HG03159 (cell line): ENCODE measurements around the gene MYO1G.

ENCODE experiments used
- ATAC-seq: cut with Tn5 transposase; IDR thresholded peaks from one replicate; pipeline ENCODE4 v1.9.1; 2021; ENCODE audit warnings: mild to moderate bottlenecking, moderate library complexity; ENCODE audit not compliant: unreplicated experiment

MYO1G gene

DNA sequence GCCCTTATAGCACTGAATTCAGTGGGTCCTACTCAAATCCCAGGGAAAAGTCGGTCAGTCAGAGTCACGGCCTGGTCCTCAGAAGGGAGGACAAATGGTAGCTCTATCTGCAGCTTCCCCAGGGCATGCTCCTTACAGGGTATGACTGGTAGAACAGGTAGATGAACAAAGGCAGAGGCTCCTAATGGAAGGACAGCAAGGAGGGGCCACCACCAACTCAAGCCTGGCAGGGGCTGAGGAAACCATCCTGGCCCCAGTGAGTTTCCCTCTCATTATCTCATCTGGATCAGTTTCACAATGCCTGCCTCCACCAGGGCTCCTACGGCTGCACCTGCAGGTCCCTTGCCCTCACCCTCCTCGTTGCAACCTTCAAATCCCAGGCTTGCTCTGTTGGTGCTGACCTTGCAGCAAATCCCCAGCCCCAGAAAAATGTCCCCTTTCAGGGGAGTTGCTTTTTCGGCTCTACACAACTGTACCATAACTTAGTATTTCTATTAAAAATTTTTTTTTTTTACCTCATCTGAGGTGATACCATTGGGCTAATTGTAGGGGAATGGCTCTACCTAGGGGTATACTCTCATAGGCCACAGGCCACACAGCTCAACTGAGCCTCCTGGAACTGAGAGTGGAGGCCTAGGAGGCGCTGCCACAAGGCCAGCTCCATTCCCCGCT lies 2.4 kb upstream of the MYO1G start:
- ATAC-seq, result no peak

DNA sequence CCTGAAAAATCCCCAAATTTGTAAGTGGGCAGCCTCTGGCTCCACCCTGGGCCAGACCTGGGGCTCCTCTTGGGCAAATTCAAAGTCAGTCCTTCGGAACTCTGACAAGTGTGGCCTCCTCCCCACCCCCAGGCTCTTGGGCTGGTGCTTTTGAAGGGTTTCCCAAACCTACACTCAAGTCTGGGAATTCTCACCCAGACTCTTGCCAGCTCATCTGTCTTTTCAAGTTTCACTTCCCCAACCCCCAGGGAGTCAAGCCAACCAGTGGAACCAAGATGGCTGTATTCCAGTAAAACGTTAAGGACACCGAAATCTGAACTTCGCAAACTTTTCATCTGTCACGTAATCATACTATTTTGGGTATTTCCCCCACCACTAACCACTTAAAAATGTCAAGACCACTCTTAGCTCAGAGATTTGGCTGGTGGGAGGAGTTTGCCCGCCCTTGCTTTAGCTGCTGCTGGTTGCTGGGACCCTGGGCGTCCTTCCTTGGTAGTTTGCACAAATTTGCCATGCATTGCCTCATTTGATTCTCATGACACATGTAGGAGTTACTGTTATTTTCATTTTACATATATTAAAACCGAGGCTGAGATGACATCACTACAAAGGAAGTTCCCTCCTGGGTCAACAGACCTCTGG lies 1.7 kb upstream of the MYO1G start:
- peak; percentile 44 for ATAC-seq

DNA sequence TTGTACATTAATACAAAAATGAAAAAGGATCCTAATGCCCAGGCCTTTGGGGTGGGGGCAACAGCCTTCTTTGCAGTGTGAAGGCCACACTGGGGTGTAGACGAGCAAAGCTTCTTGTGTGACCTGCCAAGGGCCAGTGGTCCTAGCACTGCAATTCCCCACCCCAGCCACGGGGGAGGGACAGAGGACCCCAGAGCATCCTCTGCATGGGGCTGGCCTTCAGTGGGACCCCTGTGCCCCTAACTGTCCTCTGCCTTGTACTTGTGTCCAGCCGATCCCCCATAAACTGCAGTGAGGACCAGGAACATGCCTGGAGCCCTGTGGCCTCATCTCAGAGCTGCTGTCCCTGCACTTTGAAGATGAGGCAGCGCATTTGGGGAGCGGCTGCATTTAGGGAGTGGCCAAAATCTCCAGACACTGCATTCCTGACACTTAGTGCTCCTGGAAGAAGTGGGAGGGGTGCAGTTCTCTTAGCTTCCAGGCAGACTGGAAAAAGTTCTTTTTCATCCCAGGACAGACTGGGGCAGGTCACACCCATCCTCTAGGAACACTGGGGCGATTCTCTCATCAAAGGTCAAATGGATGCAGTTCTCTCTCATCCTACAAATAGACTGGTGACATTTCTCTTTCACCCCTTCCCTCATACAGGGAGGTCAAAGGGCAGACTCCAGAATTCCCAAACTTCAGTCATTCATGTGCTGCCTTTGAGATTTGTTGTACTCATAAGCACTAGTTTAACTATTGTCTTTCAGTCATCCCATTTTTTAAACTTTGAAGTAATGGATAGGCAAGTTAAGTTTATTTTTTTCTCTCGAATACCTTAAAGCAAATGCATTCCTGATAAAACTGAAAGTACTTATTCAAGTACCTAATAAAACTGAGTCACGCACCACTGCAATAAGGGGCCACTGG lies 922 bp upstream of the MYO1G start:
- no peak for ATAC-seq

DNA sequence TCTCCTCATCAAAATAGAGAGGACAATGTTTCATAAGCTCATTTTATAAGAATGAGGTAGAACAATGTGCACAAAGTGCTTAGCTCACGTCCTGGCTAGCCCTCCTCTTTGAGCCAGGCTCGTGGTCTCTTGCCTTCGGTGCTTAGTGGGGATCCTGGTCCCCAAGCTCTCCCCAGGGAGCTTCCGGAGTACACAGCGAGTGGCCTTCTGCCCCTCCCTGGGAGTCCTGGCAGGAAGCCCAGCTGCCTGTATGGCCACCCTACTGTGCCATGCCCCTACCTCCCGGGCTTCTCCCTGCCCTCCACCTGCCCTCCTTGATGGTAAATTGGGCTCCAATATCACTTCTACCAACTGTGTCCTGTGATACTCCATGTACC lies 868 bp downstream of the MYO1G start:
- ATAC-seq, result no peak

DNA sequence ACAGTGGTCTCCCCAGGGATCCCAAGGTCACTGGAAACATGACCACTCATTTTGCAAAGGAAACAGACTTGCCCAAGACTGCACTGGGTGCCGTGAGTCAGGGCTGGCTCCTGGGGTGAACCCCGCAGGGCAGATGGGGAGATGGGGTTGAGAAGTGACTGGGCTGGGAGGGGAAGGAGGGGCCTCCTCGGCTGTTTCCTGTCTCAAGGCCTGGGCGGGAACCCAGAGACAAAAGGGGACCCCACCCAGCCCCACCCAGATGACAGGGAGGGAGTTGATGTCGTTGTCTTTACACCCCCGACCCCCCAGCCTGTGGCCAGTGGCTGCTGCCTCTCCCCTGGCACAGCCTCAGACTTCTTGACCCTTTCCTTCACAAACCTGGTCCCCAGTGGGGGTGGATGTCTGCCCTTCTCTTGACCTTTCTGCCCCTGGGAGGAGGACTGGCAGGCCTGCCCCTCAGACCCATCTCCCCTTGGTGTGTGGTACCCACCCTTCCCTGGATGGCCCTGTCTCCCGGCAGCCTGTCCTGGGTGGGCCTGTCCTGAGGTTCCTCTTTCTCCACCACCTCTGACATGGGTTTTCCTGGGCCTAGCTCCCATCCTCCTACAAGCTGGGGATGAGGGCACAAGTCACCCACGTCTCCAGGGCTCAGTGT lies 1.4 kb downstream of the MYO1G start:
- ATAC-seq, result no peak

DNA sequence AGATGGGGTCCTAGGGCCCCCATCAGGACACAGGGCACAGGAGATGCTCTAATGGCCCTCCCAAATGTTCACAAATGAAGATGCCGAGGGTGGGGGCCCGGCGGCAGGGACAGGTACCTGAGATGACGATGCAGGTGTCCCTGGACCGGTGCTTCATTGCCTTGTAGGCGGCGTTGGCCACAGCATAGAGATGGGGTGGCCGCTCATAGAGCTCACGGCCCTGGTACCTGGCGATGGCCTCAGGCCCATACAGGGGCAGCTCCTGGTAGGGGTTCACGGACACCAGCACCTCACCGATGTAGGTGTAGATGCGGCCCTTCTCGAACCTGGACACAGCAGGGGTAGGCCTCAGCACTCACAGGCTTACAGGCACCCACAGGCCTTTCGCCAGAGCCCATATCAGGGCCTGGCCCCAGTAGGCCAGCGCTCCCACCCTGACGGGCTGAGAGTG lies 2.0 kb downstream of the MYO1G start:
- no peak for ATAC-seq

DNA sequence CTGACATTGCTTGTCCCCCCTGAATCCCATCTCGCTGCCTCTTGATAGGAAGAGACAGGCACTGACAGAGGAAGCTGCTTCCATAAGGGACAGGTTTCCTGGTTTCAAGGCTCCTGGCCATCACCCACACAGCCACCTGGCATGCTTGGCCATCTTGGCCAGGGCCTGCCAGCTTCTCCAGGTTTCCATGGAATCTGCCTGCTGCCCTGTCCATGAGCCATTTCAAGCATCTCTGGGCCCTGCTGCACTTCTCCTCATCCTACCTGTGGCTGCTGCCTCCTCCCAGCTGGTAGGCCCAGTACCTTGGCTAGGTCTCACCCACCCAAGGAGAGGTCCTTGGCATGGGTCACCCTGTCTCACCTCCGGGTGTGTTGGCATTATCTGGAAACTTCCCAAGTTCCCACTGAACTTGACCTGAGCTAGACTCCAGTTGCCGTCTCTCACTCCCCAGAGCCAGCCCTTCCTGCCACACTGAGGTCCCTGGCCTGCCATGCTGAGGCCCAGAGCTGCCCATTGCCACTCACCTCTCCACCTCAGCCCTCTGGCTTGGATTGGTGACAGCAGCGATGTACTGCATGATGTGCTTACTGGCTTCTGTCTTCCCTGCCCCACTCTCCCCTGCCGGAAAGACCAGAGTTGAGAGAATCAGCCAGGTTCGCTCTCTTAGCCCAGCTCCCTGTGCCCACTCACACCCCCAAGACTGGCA lies 2.6 kb downstream of the MYO1G start:
- no peak for ATAC-seq

GRCh38 chr7:44975331-44976039 lies 3.3 kb downstream of the MYO1G start:
- no peak for ATAC-seq

- no peak for ATAC-seq
Observed at GRCh38 chr7:44974549-44974948, 4.3 kb downstream of the MYO1G start.

GRCh38 chr7:44973610-44974401 lies 5.0 kb downstream of the MYO1G start:
- no peak for ATAC-seq

GRCh38 chr7:44972562-44972961 lies 6.3 kb downstream of the MYO1G start:
- no peak for ATAC-seq

DNA sequence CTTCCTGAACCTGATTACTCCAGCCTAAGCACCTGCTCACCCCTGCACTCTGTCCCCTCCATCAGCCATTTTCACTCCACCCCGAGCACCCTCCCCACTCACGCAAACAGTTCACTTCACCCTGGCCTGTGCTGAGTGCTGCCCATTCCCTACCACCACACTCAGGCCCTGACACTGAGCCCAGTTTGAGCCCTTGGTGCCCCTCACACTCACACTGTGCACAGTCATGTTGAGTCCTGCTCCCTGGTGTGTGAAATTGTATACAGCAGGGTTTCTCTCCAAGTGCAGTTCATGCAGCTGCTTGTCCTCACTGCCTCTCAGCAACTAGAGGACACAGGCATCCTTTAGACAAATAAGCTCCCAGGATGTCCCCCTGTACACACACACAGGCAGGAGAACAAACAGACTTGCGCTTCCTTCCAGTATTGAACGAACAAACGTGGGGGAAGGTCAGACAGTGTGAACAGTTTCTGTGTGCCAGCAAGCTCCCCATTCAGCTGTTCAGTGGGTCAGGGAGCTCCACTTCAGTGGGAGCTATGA lies 6.8 kb downstream of the MYO1G start:
- ATAC-seq, result no peak

GRCh38 chr7:44971188-44971901 lies 7.5 kb downstream of the MYO1G start:
- no peak for ATAC-seq

DNA sequence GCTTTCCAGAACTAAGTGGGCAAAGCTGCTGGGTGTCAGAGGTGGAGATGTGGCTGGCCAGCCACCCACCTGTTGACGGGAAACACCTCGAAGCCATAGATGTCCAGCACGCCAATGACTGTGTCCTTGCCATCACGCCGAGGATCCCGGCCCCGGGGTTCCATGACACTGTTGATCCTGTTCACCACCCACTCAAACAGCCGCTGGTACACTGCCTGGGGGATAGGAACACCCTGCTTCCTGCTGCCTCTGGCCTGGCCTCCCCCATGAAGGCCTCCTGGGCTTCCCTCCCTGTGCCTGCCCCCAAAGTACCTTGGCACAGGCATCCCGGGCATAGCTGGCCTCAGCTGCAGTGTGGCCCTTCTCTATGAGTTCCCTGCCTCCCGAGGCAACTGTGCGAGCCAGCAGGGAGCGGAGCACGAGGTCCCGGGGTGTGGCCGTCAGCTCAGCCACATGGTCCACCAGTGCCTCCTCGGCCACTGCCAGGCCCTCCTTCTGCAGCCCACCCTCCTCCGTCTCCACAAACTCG lies 8.2 kb downstream of the MYO1G start:
- no peak for ATAC-seq

DNA sequence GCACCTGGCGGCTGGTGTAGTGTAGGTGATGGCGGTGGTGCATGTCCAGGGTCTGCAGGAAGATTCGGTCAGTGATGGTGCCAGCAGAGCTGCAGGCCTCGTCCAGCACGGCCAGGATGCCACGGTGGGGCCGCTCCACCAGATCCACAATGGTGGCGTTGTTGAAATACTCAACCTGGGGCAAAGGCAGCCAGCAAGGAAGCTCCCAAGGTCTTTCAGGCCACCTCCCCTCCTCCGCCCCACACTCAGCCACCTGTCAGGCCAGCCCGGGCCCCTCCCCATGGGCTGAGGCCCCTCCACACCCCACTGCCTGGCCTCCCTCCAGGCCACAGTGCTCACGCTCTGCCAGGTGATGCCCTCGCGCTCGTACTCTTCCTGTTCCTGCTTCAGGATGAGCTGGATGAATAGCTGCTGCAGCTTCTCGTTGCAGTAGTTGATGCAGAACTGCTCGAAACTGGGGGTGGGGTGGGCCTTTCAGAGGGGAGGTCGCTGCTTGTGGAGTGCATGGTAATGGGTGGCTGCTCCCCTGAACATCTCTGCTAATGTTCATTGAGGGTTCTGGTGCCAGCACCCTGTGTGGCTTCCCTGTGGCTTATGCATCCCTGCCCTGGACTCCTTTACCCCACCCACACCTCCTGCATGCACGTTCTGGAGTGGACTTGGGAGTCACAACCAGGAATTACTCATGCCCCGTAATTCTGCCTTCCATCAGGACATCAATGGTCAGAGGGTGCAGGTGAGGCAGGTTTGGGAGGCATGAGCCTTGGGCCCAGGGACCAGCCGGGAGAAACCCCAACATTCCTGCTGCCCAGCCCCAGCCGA lies 8.9 kb downstream of the MYO1G start:
- ATAC-seq, result no peak

GRCh38 chr7:44969049-44969700 lies 9.6 kb downstream of the MYO1G start:
- ATAC-seq, result no peak
